Esophagus squamous epithelium (tissue), 5 donors: Measurements from ENCODE around the gene STARD5. TPM values are rescaled to one million over a fixed set of nuclear protein-coding genes. Genes with fewer than 3 reads are reported as not detected.

Experiments
- DNase-seq: peaks from one replicate; lab custom pipeline; 2025; lab: John Stamatoyannopoulos, UW
- H3K27ac ChIP-seq, 4 donors: fragments of 200-600 bp; sonication (generic); one replicate each; pipeline ENCODE4 v1.5.1; 2016 to 2019; ENCODE audit warnings: mild to moderate bottlenecking in 1 of 4
- H3K27me3 ChIP-seq, 4 donors: fragments of 200-600 bp; sonication (generic); 1 replicate in 3 of 4; 2 replicates in 1 of 4; pipeline versions ENCODE4 v1.5.1 to v1.6.0; 2017 to 2021; ENCODE audit warnings: antibody characterized with exemption in 1 of 4
- H3K36me3 ChIP-seq, 3 donors: fragments of 200-600 bp; sonication (generic); one replicate each; pipeline ENCODE4 v1.5.1; 2016 to 2019
- H3K4me1 ChIP-seq, 3 donors: fragments of 200-600 bp; sonication (generic); one replicate each; pipeline ENCODE4 v1.5.1; 2017 to 2019
- H3K4me3 ChIP-seq, 4 donors: fragments of 200-600 bp; sonication (generic); 1 replicate in 3 of 4; 2 replicates in 1 of 4; pipeline ENCODE4 v1.5.1; 2016 to 2019; ENCODE audit warnings: mild to moderate bottlenecking in 2 of 4, moderate library complexity in 1 of 4
- H3K9me3 ChIP-seq, 3 donors: fragments of 200-600 bp; sonication (generic); one replicate each; pipeline ENCODE4 v1.5.1; 2016 to 2019
- CTCF ChIP-seq, 6 experiments: fragments of 450-650 bp in 4 of 6; fragments of 200-600 bp in 2 of 6; sonication (generic) in 2 of 6; IDR thresholded peaks; one replicate each; pipeline ENCODE4 v1.5.1; 2016 to 2019; ENCODE audit warnings: antibody characterized with exemption in 6 of 6, mild to moderate bottlenecking in 4 of 6, moderate library complexity in 4 of 6
- POLR2A ChIP-seq, 4 donors: fragments of 450-650 bp; IDR thresholded peaks; one replicate each; pipeline ENCODE4 v1.6.1; 2017; ENCODE audit warnings: antibody characterized with exemption in 4 of 4, mild to moderate bottlenecking in 4 of 4, moderate library complexity in 3 of 4
- whole genome bisulfite sequencing, 2 donors: methylation state at CpG; one replicate each; pipeline ENCODE4 v1.1.5; 2018; 5-methylcytosine and 5-hydroxymethylcytosine counted together
- intact Hi-C: fragments of 100-400 bp; cut with DNase I; formaldehyde crosslinking; loops from one replicate; pipeline ENCODE4 v1.15.0; 2022
- total RNA-seq, 4 donors: library from RNA; depleted of rRNA; stranded (reverse); fragments of >200 nt; gene quantifications; one replicate each; pipeline ENCODE4 v1.1.0, GENCODE V29; 2016
- donor health status: DM: yes; HTN: yes; CAD: no.

Gene STARD5
- total RNA-seq, 4 donors from 2014 or later: 14.9 to 21.2 (median 17.5) TPM

- Histone ChIP-seq H3K9me3 (no peaks in the 10 kb centered on the region), H3K36me3 (no peaks in the 10 kb centered on the region), H3K27ac (no peak overlapping the region), H3K4me3 (no peak overlapping the region), H3K27me3 (peaks cover 0 to 18% (median 0%) of the 10 kb centered on the region in 4 donors), H3K4me1 (no peaks in the 10 kb centered on the region)
- intact Hi-C loops: no loop called here
- WGBS, 2 donors: 29 to 63% methylated on average over 2 of the region's 2 CpGs
- no peak for DNase-seq
- TF ChIP-seq POLR2A (IDR thresholded peaks at IDR 0.05) (no peak), CTCF (IDR thresholded peaks at IDR 0.05) (no peak)
These were observed 22.7 kb upstream of the STARD5 start for GRCh38 chr15:81346611-81347010.

- no peaks in the 10 kb centered on the region for H3K9me3 ChIP-seq
- peaks cover 0 to 16% (median 0%) of the 10 kb centered on the region in 4 donors for H3K27me3 ChIP-seq
- no peak for DNase-seq
- no peaks in the 10 kb centered on the region for H3K36me3 ChIP-seq
- TF ChIP-seq CTCF (IDR thresholded peaks at IDR 0.05): no peak
- TF ChIP-seq POLR2A (IDR thresholded peaks at IDR 0.05): no peak
- no peak overlapping the region for H3K27ac ChIP-seq
- intact Hi-C loops: no loop called here
- 83 to 97% methylated on average over 4 of the region's 4 CpGs for WGBS, 2 donors
- H3K4me1 ChIP-seq: peaks cover 0 to 6% (median 0%) of the 10 kb centered on the region in 3 donors
- no peak overlapping the region for H3K4me3 ChIP-seq
These were observed 19.4 kb upstream of the STARD5 start for GRCh38 chr15:81343371-81343770.

GRCh38 chr15:81341351-81341750 is 17.4 kb upstream of the STARD5 start:
- no peak overlapping the region for H3K4me3 ChIP-seq
- H3K27ac ChIP-seq: no peak overlapping the region
- intact Hi-C loops: no loop called here
- H3K27me3 ChIP-seq: peaks cover 0 to 12% (median 0%) of the 10 kb centered on the region in 4 donors
- no peaks in the 10 kb centered on the region for H3K9me3 ChIP-seq
- WGBS, 2 donors: 81 to 95% methylated on average over 4 of the region's 4 CpGs
- TF ChIP-seq CTCF (IDR thresholded peaks at IDR 0.05) (no peak), POLR2A (IDR thresholded peaks at IDR 0.05) (no peak)
- H3K36me3 ChIP-seq: no peaks in the 10 kb centered on the region
- DNase-seq: no peak
- H3K4me1 ChIP-seq: peaks cover 0 to 18% (median 0%) of the 10 kb centered on the region in 3 donors

- TF ChIP-seq POLR2A (IDR thresholded peaks at IDR 0.05) (no peak), CTCF (IDR thresholded peaks at IDR 0.05) (no peak)
These were observed 15.9 kb upstream of the STARD5 start for GRCh38 chr15:81339851-81340250.

GRCh38 chr15:81339321-81339720 is 15.4 kb upstream of the STARD5 start:
- no peak overlapping the region for H3K27ac ChIP-seq
- intact Hi-C loops: no loop called here
- WGBS, 2 donors: 71 to 95% methylated on average over 5 of the region's 5 CpGs
- peaks cover 0 to 18% (median 0%) of the 10 kb centered on the region in 3 donors for H3K4me1 ChIP-seq
- no peak for TF ChIP-seq CTCF (IDR thresholded peaks at IDR 0.05)
- no peak for TF ChIP-seq POLR2A (IDR thresholded peaks at IDR 0.05)
- H3K27me3 ChIP-seq: peaks cover 0 to under 1% (median 0%) of the 10 kb centered on the region in 4 donors
- H3K4me3 ChIP-seq: no peak overlapping the region
- DNase-seq: no peak
- H3K36me3 ChIP-seq: no peaks in the 10 kb centered on the region
- no peaks in the 10 kb centered on the region for H3K9me3 ChIP-seq

More at GRCh38 chr15:81339851-81340250, 15.9 kb upstream of the STARD5 start:
- intact Hi-C loops: no loop called here
- H3K4me1 ChIP-seq: peaks cover 0 to 18% (median 0%) of the 10 kb centered on the region in 3 donors
- WGBS, 2 donors: 72 to 92% methylated on average over 3 to 4 of the region's 4 CpGs
- H3K27me3 ChIP-seq: peaks cover 0 to 4% (median 0%) of the 10 kb centered on the region in 4 donors
- DNase-seq: no peak
- H3K4me3 ChIP-seq: no peak overlapping the region
- no peaks in the 10 kb centered on the region for H3K9me3 ChIP-seq
- no peaks in the 10 kb centered on the region for H3K36me3 ChIP-seq
- H3K27ac ChIP-seq: no peak overlapping the region
